HuH-7 (cell line): ENCODE data around the gene WDR74.
"Not testable (repeated sequence)": the region's sequence is repeated elsewhere in the genome, so short reads cannot be mapped to it uniquely, and the experiment has no call there.

ENCODE experiments used
- DNase-seq: peaks from one replicate; pipeline ENCODE4 v3.0.0; 2011; ENCODE audit warnings: low spot score

The WDR74 gene

GRCh38 chr11:62859281-62859703, 19.9 kb upstream of the WDR74 start:
- DNase-seq = not testable (repeated sequence)

- no peak for DNase-seq
Observed at GRCh38 chr11:62858201-62858600, 18.8 kb upstream of the WDR74 start.

GRCh38 chr11:62857541-62857982, 18.2 kb upstream of the WDR74 start:
- no peak for DNase-seq

GRCh38 chr11:62856333-62856895, 17.0 kb upstream of the WDR74 start:
- no peak for DNase-seq

GRCh38 chr11:62855571-62856332, 16.4 kb upstream of the WDR74 start:
- DNase-seq = peak; percentile 83

GRCh38 chr11:62854825-62855570, 15.6 kb upstream of the WDR74 start:
- DNase-seq = no peak

GRCh38 chr11:62854013-62854824, 14.8 kb upstream of the WDR74 start:
- no peak for DNase-seq

- no peak for DNase-seq
Observed at GRCh38 chr11:62853279-62853965, 14.0 kb upstream of the WDR74 start.

GRCh38 chr11:62852523-62853188, 13.3 kb upstream of the WDR74 start:
- DNase-seq = no peak

- DNase-seq = no peak
Observed at GRCh38 chr11:62851807-62852522, 12.6 kb upstream of the WDR74 start.

GRCh38 chr11:62850911-62851806, 11.8 kb upstream of the WDR74 start:
- DNase-seq = no peak

GRCh38 chr11:62847767-62848314, 8.5 kb upstream of the WDR74 start:
- DNase-seq = no peak

GRCh38 chr11:62846177-62846576, 6.8 kb upstream of the WDR74 start:
- no peak for DNase-seq

GRCh38 chr11:62844154-62844553, 4.8 kb upstream of the WDR74 start:
- no peak for DNase-seq

GRCh38 chr11:62843466-62843865, 4.1 kb upstream of the WDR74 start:
- DNase-seq = no peak

- DNase-seq = not testable (repeated sequence)
Observed at GRCh38 chr11:62842891-62843290, 3.5 kb upstream of the WDR74 start.

- no peak for DNase-seq
Observed at GRCh38 chr11:62842171-62842741, 2.9 kb upstream of the WDR74 start.

GRCh38 chr11:62841361-62842170, 2.2 kb upstream of the WDR74 start:
- peak; percentile 78 for DNase-seq
